GM12892 (cell line): Measurements from ENCODE around the gene PCDHGA7.

ENCODE experiments used
- POLR2A ChIP-seq: IDR thresholded peaks from 2 replicates; pipeline ENCODE4 v1.6.1; 2011; ENCODE audit warnings: low read depth, low read length, control low read depth
- TAF1 ChIP-seq: IDR thresholded peaks from 2 replicates; pipeline ENCODE4 v1.6.1; 2011; ENCODE audit warnings: low read depth, mild to moderate bottlenecking, control low read depth, low read length, borderline replicate concordance

DNA sequence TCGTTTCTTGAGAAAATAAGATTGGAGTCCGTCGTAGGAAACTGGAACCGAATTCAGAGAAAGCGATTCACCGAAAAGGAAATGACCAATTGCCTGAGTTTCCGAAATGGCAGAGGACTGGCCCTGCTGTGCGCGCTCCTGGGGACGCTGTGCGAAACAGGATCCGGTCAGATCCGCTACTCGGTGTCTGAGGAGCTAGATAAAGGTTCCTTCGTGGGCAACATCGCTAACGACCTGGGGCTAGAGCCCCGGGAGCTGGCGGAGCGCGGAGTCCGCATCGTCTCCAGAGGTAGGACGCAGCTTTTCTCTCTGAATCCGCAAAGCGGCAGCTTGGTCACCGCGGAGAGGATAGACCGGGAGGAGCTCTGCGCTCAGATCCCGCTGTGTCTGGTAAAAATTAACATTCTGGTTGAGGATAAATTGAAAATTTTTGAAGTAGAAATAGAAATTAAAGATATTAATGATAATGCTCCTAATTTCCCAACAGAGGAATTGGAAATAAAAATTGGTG is 38.5 kb upstream of the PCDHGA7 start:
- TF ChIP-seq POLR2A (no peak), TAF1 (no peak)
